Astrocyte of the spinal cord (primary cell): Measurements from ENCODE around the gene C11orf58.

Experiments used
- DNase-seq: peaks from one replicate; pipeline ENCODE4 v3.0.0; 2011; ENCODE audit warnings: low read depth, low spot score
- H3K4me3 ChIP-seq: 2 replicates; pipeline ENCODE4 v1.5.1; 2011; ENCODE audit warnings: low read depth, mild to moderate bottlenecking, low read length, moderate library complexity
- in situ Hi-C: cut with HindIII; loops from 2 replicates; pipeline ENCODE4 v1.10.0; 2017; ENCODE audit warnings: low sequenced_read_pairs
- TF ChIP-seq, protein P1 (sequence below): IDR thresholded peaks from 2 replicates; pipeline ENCODE4 v1.5.1; 2012; ENCODE audit warnings: low read depth, mild to moderate bottlenecking, low read length, inconsistent platforms

Gene C11orf58

DNA sequence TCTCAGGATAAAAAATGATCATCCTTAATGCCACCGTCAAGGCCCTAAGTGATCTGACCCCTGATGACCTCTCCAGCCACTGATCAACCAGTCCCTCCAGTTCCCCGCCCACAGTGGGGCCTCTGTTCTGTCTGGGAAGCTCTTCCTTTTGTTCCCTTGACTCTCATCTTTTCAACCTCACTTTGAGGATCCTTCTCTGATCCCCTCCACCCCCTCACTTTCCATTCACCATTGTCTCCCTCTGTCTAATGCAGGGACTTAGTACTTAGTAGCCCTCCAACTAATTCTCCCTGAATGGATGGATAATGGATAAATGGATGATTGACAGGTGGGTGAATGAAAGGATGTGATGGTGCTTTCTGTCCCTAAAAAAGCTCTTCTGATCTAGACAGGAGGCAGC, 45.6 kb downstream of the C11orf58 start:
- TF ChIP-seq, protein P1, sequence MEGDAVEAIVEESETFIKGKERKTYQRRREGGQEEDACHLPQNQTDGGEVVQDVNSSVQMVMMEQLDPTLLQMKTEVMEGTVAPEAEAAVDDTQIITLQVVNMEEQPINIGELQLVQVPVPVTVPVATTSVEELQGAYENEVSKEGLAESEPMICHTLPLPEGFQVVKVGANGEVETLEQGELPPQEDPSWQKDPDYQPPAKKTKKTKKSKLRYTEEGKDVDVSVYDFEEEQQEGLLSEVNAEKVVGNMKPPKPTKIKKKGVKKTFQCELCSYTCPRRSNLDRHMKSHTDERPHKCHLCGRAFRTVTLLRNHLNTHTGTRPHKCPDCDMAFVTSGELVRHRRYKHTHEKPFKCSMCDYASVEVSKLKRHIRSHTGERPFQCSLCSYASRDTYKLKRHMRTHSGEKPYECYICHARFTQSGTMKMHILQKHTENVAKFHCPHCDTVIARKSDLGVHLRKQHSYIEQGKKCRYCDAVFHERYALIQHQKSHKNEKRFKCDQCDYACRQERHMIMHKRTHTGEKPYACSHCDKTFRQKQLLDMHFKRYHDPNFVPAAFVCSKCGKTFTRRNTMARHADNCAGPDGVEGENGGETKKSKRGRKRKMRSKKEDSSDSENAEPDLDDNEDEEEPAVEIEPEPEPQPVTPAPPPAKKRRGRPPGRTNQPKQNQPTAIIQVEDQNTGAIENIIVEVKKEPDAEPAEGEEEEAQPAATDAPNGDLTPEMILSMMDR: no peak
- in situ Hi-C loops: no loop called here
- no peak overlapping the region for H3K4me3 ChIP-seq
- no peak for DNase-seq

- TF ChIP-seq, protein P1: no peak
- DNase-seq: no peak
- in situ Hi-C loops: no loop called here
- no peak overlapping the region for H3K4me3 ChIP-seq
Measured at GRCh38 chr11:16784666-16785065, 46.2 kb downstream of the C11orf58 start.

GRCh38 chr11:16785520-16786128, 47.2 kb downstream of the C11orf58 start:
- in situ Hi-C loops: no loop called here
- peak; percentile 80 for DNase-seq
- TF ChIP-seq, protein P1: peak; percentile 97
- H3K4me3 ChIP-seq: no peak overlapping the region

DNA sequence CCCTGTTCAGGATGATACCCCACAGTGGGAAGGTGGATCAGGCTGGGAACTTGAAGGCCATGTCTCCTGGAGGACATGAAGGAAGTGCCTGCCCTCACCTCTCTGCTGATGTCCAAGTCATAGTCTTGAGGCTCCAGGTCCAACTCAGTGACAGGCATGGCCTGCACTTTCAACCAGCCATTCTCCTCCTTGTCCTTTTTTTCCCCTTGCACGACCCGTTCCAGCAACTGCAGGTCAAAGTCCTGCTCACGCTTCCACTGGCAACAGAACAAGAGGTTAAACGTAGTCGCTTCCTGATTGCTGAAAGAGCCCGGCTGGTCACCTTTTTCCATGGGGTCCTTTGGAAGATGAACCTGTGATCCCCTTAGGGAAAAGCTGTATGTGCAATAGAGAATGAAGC, 47.7 kb downstream of the C11orf58 start:
- no peak overlapping the region for H3K4me3 ChIP-seq
- in situ Hi-C loops: no loop called here
- no peak for DNase-seq
- TF ChIP-seq, protein P1: no peak

GRCh38 chr11:16787035-16787742, 48.7 kb downstream of the C11orf58 start:
- in situ Hi-C loops: no loop called here

GRCh38 chr11:16788141-16789062, 50.0 kb downstream of the C11orf58 start:
- in situ Hi-C loops: no loop called here
- TF ChIP-seq, protein P1: peak; percentile 99
- peak; percentile 80 for DNase-seq
- H3K4me3 ChIP-seq: no peak overlapping the region

More at GRCh38 chr11:16787035-16787742, 48.7 kb downstream of the C11orf58 start:
- TF ChIP-seq, protein P1: no peak
- no peak overlapping the region for H3K4me3 ChIP-seq
- peak; percentile 48 for DNase-seq
